Prostate gland (tissue), 2 donors: Measurements from ENCODE around the gene ANKRD36.
"Not testable (repeated sequence)": the region's sequence is repeated elsewhere in the genome, so short reads cannot be mapped to it uniquely, and the experiment has no call there.

ENCODE experiments used
- CTCF ChIP-seq, 4 experiments: fragments of 200-600 bp in 2 of 4; fragments of 450-650 bp in 2 of 4; sonication (generic) in 2 of 4; IDR thresholded peaks; 1 replicate in 3 of 4; 2 replicates in 1 of 4; pipeline ENCODE4 v1.5.1; 2016 to 2019; ENCODE audit warnings: antibody characterized with exemption in 4 of 4, mild to moderate bottlenecking in 2 of 4, moderate library complexity in 2 of 4
- POLR2A ChIP-seq: fragments of 450-650 bp; IDR thresholded peaks from one replicate; pipeline ENCODE4 v1.6.1; 2016; ENCODE audit warnings: antibody characterized with exemption, mild to moderate bottlenecking
- POLR2AphosphoS5 ChIP-seq: sonication (generic); formaldehyde crosslinking; IDR thresholded peaks from one replicate; pipeline ENCODE4 v1.6.1; 2017; ENCODE audit warnings: antibody characterized with exemption

GRCh38 chr2:97197251-97197650 is 84.3 kb downstream of the ANKRD36 start:
- TF ChIP-seq CTCF (IDR thresholded peaks at IDR 0.05); POLR2A; POLR2AphosphoS5: not testable (repeated sequence)
